ENCODE data around the gene BOLA3. TPM values are rescaled to one million over a fixed set of nuclear protein-coding genes. Genes with fewer than 3 reads are reported as not detected.

BOLA3 gene, protein sequence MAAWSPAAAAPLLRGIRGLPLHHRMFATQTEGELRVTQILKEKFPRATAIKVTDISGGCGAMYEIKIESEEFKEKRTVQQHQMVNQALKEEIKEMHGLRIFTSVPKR
- total RNA-seq (10 to 100 TPM in 1 of 2 donors, 1 to 10 TPM in 1; 9.5 to 25.2 TPM), polyA plus RNA-seq (10 to 100 TPM; 29.0 to 35.2 TPM)

DNA sequence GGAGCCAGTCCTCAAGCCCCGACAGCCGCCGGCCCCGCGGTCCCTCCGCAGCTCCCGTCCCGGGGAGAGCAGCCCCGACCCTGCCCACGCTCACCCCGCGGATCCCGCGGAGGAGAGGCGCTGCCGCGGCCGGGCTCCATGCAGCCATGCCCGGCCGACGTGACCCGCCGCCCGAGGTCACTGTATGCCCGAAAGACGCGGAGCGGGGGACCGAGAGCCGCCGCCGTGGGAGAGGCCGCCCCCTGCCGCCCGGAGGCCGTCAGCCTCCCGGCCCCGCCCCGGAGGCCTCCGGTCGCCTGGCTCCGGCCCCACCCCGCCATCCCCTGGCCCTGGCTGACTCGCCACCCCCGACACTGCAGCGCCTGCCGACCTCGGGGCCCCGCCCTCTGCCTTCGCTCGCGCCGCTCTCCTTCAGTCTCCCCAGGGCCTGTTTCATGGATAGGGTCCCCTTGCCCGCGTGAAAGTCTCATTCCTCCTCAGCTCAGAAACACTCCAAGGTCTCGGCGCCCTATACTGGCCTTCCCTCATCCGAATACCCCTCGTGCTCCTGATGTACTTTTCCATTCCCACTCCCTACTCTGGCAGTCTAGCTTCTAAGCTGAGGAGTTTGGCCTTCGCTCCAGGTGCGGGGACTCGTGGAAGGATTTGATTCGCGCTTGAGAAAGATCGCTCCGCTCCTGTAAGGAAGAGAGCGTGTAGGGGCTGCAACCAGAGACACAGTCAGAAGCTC is at the start of gene BOLA3:
Gene BOLA3, minus strand, starts transcription at position 186 of the 730 bp plus-strand sequence. Its CDS starts 38 bp downstream, at position 148.
- peak; percentile 90 for DNase-seq (ENCODE audit: low spot score)
- Histone ChIP-seq H3K36me3 (ENCODE audit: control insufficient read depth in 4 of 4, insufficient read depth in 3 of 4, low read depth in 1 of 4, low read length in 3 of 4) (peaks cover 0 to 3% (median 1%) of the 10 kb centered on the region in 4 donors), H3K9me3 (ENCODE audit: control insufficient read depth in 4 of 4, low read length in 3 of 4) (no peaks in the 10 kb centered on the region), H3K9ac (ENCODE audit: low read depth in 1 of 2, low read length in 2 of 2) (peak within 1 kb of the TSS in 1 of 2 donors; percentile 20), H3K4me3 (ENCODE audit: low read depth in 1 of 3, low read length in 3 of 3) (peak within 1 kb of the TSS; percentile 73 to 84 (median 82)), H3K27me3 (ENCODE audit: control insufficient read depth in 4 of 4, insufficient read depth in 4 of 4, low read length in 3 of 4) (no peaks in the 10 kb centered on the region), H3K27ac (ENCODE audit: low read depth in 1 of 2, low read length in 2 of 2) (no peak within 1 kb of the TSS), H3K4me1 (ENCODE audit: control insufficient read depth in 4 of 4, insufficient read depth in 4 of 4, low read length in 3 of 4) (peaks cover 5 to 16% (median 11%) of the 10 kb centered on the region in 4 donors)
- no peak for TF ChIP-seq SP1 (IDR thresholded peaks at IDR 0.05)
- TF ChIP-seq GABPA (IDR thresholded peaks at IDR 0.05 in 1 of 2, conservative IDR thresholded peaks at IDR 0.05 in 1 of 2): peak in 1 of 2 donors; percentile 51
- TF ChIP-seq, protein P1, sequence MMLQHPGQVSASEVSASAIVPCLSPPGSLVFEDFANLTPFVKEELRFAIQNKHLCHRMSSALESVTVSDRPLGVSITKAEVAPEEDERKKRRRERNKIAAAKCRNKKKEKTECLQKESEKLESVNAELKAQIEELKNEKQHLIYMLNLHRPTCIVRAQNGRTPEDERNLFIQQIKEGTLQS (IDR thresholded peaks at IDR 0.05): no peak
- TF ChIP-seq YY1 (IDR thresholded peaks at IDR 0.05): peak; percentile 39
- peak; percentile 31 to 60 for TF ChIP-seq RAD21 (IDR thresholded peaks at IDR 0.05)
- TF ChIP-seq TAF1 (conservative IDR thresholded peaks at IDR 0.05): no peak
- no peak for TF ChIP-seq JUND (IDR thresholded peaks at IDR 0.05)
- TF ChIP-seq, protein P2, sequence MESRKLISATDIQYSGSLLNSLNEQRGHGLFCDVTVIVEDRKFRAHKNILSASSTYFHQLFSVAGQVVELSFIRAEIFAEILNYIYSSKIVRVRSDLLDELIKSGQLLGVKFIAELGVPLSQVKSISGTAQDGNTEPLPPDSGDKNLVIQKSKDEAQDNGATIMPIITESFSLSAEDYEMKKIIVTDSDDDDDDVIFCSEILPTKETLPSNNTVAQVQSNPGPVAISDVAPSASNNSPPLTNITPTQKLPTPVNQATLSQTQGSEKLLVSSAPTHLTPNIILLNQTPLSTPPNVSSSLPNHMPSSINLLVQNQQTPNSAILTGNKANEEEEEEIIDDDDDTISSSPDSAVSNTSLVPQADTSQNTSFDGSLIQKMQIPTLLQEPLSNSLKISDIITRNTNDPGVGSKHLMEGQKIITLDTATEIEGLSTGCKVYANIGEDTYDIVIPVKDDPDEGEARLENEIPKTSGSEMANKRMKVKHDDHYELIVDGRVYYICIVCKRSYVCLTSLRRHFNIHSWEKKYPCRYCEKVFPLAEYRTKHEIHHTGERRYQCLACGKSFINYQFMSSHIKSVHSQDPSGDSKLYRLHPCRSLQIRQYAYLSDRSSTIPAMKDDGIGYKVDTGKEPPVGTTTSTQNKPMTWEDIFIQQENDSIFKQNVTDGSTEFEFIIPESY (IDR thresholded peaks at IDR 0.05): no peak
- TF ChIP-seq EGR1 (IDR thresholded peaks at IDR 0.05; ENCODE audit: low read depth in 2 of 2): no peak
- TF ChIP-seq FOXA2 (IDR thresholded peaks at IDR 0.05): no peak
- TF ChIP-seq FOXA1 (IDR thresholded peaks at IDR 0.05): no peak
- TF ChIP-seq HNF4A (conservative IDR thresholded peaks at IDR 0.05): no peak
- TF ChIP-seq, protein P3, sequence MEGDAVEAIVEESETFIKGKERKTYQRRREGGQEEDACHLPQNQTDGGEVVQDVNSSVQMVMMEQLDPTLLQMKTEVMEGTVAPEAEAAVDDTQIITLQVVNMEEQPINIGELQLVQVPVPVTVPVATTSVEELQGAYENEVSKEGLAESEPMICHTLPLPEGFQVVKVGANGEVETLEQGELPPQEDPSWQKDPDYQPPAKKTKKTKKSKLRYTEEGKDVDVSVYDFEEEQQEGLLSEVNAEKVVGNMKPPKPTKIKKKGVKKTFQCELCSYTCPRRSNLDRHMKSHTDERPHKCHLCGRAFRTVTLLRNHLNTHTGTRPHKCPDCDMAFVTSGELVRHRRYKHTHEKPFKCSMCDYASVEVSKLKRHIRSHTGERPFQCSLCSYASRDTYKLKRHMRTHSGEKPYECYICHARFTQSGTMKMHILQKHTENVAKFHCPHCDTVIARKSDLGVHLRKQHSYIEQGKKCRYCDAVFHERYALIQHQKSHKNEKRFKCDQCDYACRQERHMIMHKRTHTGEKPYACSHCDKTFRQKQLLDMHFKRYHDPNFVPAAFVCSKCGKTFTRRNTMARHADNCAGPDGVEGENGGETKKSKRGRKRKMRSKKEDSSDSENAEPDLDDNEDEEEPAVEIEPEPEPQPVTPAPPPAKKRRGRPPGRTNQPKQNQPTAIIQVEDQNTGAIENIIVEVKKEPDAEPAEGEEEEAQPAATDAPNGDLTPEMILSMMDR (IDR thresholded peaks at IDR 0.05; ENCODE audit: low read depth, low read length, missing input control): peak; percentile 53
- no peak for TF ChIP-seq RXRA (IDR thresholded peaks at IDR 0.05)
- TF ChIP-seq, protein P4, sequence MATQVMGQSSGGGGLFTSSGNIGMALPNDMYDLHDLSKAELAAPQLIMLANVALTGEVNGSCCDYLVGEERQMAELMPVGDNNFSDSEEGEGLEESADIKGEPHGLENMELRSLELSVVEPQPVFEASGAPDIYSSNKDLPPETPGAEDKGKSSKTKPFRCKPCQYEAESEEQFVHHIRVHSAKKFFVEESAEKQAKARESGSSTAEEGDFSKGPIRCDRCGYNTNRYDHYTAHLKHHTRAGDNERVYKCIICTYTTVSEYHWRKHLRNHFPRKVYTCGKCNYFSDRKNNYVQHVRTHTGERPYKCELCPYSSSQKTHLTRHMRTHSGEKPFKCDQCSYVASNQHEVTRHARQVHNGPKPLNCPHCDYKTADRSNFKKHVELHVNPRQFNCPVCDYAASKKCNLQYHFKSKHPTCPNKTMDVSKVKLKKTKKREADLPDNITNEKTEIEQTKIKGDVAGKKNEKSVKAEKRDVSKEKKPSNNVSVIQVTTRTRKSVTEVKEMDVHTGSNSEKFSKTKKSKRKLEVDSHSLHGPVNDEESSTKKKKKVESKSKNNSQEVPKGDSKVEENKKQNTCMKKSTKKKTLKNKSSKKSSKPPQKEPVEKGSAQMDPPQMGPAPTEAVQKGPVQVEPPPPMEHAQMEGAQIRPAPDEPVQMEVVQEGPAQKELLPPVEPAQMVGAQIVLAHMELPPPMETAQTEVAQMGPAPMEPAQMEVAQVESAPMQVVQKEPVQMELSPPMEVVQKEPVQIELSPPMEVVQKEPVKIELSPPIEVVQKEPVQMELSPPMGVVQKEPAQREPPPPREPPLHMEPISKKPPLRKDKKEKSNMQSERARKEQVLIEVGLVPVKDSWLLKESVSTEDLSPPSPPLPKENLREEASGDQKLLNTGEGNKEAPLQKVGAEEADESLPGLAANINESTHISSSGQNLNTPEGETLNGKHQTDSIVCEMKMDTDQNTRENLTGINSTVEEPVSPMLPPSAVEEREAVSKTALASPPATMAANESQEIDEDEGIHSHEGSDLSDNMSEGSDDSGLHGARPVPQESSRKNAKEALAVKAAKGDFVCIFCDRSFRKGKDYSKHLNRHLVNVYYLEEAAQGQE (IDR thresholded peaks at IDR 0.05): no peak
- no peak for TF ChIP-seq NR2F2 (IDR thresholded peaks at IDR 0.05)
- TF ChIP-seq, protein P5, sequence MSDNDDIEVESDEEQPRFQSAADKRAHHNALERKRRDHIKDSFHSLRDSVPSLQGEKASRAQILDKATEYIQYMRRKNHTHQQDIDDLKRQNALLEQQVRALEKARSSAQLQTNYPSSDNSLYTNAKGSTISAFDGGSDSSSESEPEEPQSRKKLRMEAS (IDR thresholded peaks at IDR 0.05): no peak
- no peak for TF ChIP-seq HNF4G (IDR thresholded peaks at IDR 0.05)
- WGBS: 6% methylated on average over 67 of the region's 67 CpGs

All from liver (tissue), 9 donors.